ENCODE measurements around the gene NCOR1. TPM values are rescaled to one million over a fixed set of nuclear protein-coding genes. Genes with fewer than 3 reads are reported as not detected.
"Not testable (repeated sequence)": the region's sequence is repeated elsewhere in the genome, so short reads cannot be mapped to it uniquely, and the experiment has no call there.

The NCOR1 gene
- total RNA-seq, 1 donor from 2014 or later, result 108 TPM

GRCh38 chr17:16199093-16199492 lies 16.2 kb downstream of the NCOR1 start:
- DNase-seq (ENCODE audit: low spot score), result no peak
- no peak for TF ChIP-seq CTCF (IDR thresholded peaks at IDR 0.05)
- peaks cover 44% of the 10 kb centered on the region for H3K4me1 Mint-ChIP-seq (ENCODE audit: low read depth)
- H3K9me3 Mint-ChIP-seq (ENCODE audit: low read depth), result no peaks in the 10 kb centered on the region
- no peaks in the 10 kb centered on the region for H3K27me3 Mint-ChIP-seq (ENCODE audit: low read depth)
- H3K4me3 Mint-ChIP-seq (ENCODE audit: unreplicated experiment), result no peak overlapping the region
- H3K36me3 Mint-ChIP-seq (ENCODE audit: low read depth), result peaks cover 4% of the 10 kb centered on the region
- peak overlapping the region; percentile 56 for H3K27ac Mint-ChIP-seq (ENCODE audit: unreplicated experiment)

- Mint-ChIP-seq H3K4me1 (ENCODE audit: low read depth) (peaks cover 31% of the 10 kb centered on the region), H3K27me3 (ENCODE audit: low read depth) (no peaks in the 10 kb centered on the region), H3K4me3 (ENCODE audit: unreplicated experiment) (no peak overlapping the region), H3K36me3 (ENCODE audit: low read depth) (peaks cover 12% of the 10 kb centered on the region), H3K9me3 (ENCODE audit: low read depth) (no peaks in the 10 kb centered on the region), H3K27ac (ENCODE audit: unreplicated experiment) (no peak overlapping the region)
- no peak for DNase-seq (ENCODE audit: low spot score)
- TF ChIP-seq CTCF (IDR thresholded peaks at IDR 0.05), result no peak
Observed at GRCh38 chr17:16197276-16197675, 18.1 kb downstream of the NCOR1 start.

GRCh38 chr17:16194307-16194835 lies 21.0 kb downstream of the NCOR1 start:
- H3K27ac Mint-ChIP-seq (ENCODE audit: unreplicated experiment); H3K9me3 Mint-ChIP-seq (ENCODE audit: low read depth); H3K27me3 Mint-ChIP-seq (ENCODE audit: low read depth); DNase-seq (ENCODE audit: low spot score); H3K4me3 Mint-ChIP-seq (ENCODE audit: unreplicated experiment): not testable (repeated sequence)
- Mint-ChIP-seq H3K4me1 (ENCODE audit: low read depth) (peaks cover 27% of the 10 kb centered on the region), H3K36me3 (ENCODE audit: low read depth) (peaks cover 19% of the 10 kb centered on the region)

GRCh38 chr17:16191604-16192003 lies 23.7 kb downstream of the NCOR1 start:
- peaks cover 21% of the 10 kb centered on the region for H3K36me3 Mint-ChIP-seq (ENCODE audit: low read depth)
- H3K9me3 Mint-ChIP-seq (ENCODE audit: low read depth), result no peaks in the 10 kb centered on the region
- H3K4me3 Mint-ChIP-seq (ENCODE audit: unreplicated experiment), result no peak overlapping the region
- H3K4me1 Mint-ChIP-seq (ENCODE audit: low read depth), result peaks cover 23% of the 10 kb centered on the region
- no peak for TF ChIP-seq CTCF (IDR thresholded peaks at IDR 0.05)
- no peaks in the 10 kb centered on the region for H3K27me3 Mint-ChIP-seq (ENCODE audit: low read depth)
- no peak for DNase-seq (ENCODE audit: low spot score)
- peak overlapping the region; percentile 75 for H3K27ac Mint-ChIP-seq (ENCODE audit: unreplicated experiment)

- peaks cover 23% of the 10 kb centered on the region for H3K4me1 Mint-ChIP-seq (ENCODE audit: low read depth)
- H3K27me3 Mint-ChIP-seq (ENCODE audit: low read depth), result no peaks in the 10 kb centered on the region
- H3K4me3 Mint-ChIP-seq (ENCODE audit: unreplicated experiment), result no peak overlapping the region
- no peak for DNase-seq (ENCODE audit: low spot score)
- no peaks in the 10 kb centered on the region for H3K9me3 Mint-ChIP-seq (ENCODE audit: low read depth)
- H3K36me3 Mint-ChIP-seq (ENCODE audit: low read depth), result peaks cover 22% of the 10 kb centered on the region
- peak overlapping the region; percentile 75 for H3K27ac Mint-ChIP-seq (ENCODE audit: unreplicated experiment)
- no peak for TF ChIP-seq CTCF (IDR thresholded peaks at IDR 0.05)
Observed at GRCh38 chr17:16190703-16191360, 24.5 kb downstream of the NCOR1 start.

Data from chondrocyte (in vitro differentiated cells).